Left cardiac atrium (tissue), 4 donors: ENCODE measurements around the gene MINDY4B. TPM values are rescaled to one million over a fixed set of nuclear protein-coding genes. Genes with fewer than 3 reads are reported as not detected.

Experiments used
- ATAC-seq, 2 donors: fragments of 200-7000 bp; cut with Tn5 transposase; one replicate each; pipeline ENCODE4 v1.9.1; 2020; ENCODE audit warnings: mild to moderate bottlenecking in 2 of 2, moderate library complexity in 2 of 2
- DNase-seq: peaks from one replicate; pipeline ENCODE4 v3.0.0-alpha.2; 2020
- intact Hi-C, 2 donors: fragments of 100-400 bp; cut with DNase I; formaldehyde crosslinking; loops; one replicate each; pipeline versions ENCODE4 v1.14.1 to v1.15.1; 2022 to 2023
- long read RNA-seq: library from polyadenylated mRNA; unstranded; transcript quantifications from one replicate; pipeline ENCODE4 v2.0.0, GENCODE V29; 2021
- total RNA-seq, 2 donors: library from RNA; stranded (reverse); fragmentation: NEBNext Ultra II Directional; extraction: Animal tissue kit (Norgen Biotek cat#: 25700); gene quantifications; one replicate each; pipeline ENCODE4 v1.2.1, GENCODE V29; 2021
- donor health status: DM: no; HTN: yes; CAD: no.
- donor health status: DM: no; HTN: yes; CAD: no; lungs with severe emphysema.
- donor health status: DM: yes; HTN: yes; CAD: no.
- donor health status: Dilated cardiomyopathy.

MINDY4B gene
- total RNA-seq, result not detected
- long read RNA-seq, result 0 reads

DNA sequence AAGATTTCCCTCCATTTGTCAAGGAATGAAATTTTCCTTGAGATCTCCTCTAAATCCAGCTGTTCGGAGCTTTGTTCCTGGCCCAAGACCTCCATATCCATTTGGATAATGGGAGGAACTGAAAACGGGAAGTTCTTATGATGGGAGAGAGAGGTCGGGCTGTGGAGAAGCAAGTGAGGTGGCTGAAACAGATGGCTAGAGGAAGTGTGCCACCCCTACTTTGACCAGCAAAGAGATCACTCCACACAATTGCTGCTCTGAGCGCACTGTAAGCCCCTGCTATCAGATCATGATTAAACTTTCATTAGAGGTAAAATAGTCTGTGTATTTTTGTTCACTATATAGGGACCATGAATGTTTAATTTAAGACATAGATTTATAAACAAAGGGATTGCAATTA, at the start of gene MINDY4B:
MINDY4B (minus strand) TSS at position 101 of the 400 bp plus-strand sequence; CDS start at position 101, 0 bp downstream.
- intact Hi-C loops, result no loop called here
- DNase-seq, result no peak
- ATAC-seq, result no peak

DNA sequence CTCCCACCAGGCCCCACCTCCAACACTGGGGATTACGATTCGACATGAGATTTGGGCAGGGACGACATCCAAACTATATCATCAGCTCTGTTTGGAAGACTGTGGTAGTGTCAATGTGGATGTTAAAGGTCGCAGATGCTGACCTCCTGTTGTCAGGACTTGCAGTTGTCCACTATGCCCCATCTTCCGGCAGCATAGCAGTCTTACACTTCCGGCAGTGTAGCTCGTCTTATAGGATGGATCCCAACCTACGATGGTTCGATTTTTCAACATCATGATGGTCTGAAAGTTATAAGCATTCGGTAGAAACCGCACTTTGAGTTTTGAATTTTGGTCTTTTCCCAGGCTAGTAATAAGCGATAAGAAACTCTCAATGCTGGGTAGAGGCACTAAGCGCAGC, 46.7 kb upstream of the MINDY4B start:
- DNase-seq, result no peak
- ATAC-seq, result no peak
- intact Hi-C loops, result no loop called here

DNA sequence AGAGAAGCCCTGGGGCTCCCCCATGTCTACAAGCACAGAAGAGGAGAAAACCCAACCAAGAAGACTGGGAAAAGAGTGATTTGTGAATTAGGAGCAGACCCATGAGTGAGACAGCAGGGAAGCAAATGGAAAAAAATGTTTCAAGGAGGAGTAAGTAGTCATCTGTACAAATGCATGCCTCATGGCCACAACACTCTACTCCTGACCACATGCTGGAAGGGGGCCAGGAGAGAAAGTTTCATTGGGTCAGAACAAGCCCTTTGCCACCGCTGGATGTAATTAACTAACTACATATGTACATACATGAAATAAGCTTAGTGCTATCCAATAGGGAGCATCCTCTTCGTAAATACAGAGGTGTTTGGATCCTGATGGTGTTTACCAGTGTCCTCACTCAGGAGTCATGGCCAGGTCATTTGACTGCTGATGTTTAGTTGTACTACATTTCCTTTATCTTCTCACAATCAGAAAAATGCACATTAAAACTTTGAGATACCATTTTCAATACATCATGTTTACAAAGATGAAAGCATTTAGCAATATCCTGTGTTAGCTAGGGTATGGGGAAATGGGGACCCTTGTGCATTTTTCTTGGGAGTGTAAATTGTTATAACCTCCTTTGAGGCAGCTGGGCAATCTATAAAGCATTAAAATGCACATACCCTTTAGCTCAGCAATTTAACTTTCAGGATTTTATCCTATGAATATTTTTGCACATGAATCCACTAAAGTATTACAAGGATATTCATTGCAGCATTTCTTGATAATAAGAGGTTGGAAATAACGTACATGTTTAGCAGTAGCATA, 40.2 kb upstream of the MINDY4B start:
- no peak for DNase-seq
- intact Hi-C loops, result no loop called here
- ATAC-seq, result no peak

DNA sequence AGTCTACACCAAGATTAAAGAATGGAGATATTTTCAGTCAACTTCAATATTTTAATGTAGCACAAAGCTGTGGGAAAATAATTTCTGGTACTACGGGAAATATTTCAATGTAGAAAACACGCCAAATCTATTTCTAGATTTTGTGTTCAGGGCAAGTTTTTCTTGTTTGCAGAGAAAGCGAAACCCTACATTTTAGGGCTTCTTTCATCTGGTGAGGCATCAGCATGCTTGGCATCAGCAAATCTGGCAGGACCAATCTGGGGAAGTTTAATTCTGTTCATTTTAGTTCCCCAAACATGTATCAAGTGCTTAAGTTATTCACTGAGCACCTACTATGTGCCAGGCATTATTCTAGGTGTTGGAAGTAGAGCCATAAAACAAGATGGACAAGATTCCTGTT, 37.0 kb upstream of the MINDY4B start:
- intact Hi-C loops, result no loop called here
- DNase-seq (no peak), ATAC-seq (no peak)

DNA sequence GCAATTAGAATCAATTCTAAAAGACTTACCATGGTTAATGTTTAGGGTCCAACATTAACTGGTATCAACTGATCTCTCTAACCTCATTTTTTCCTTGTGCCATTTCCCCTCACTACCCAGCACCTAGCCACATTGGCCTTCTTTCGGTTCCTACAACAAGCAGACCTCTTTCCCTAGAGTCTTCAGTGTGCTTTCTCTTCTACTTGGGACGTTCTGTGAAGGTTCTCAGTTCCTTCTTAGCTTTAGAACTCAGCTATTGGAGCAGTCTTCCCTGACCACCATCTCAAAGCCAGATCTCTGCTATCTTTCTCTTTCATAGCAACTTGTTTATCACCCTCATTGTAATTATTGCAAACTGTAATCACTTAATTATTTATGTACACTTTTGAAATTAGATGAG, 31.5 kb upstream of the MINDY4B start:
- DNase-seq, result no peak

DNA sequence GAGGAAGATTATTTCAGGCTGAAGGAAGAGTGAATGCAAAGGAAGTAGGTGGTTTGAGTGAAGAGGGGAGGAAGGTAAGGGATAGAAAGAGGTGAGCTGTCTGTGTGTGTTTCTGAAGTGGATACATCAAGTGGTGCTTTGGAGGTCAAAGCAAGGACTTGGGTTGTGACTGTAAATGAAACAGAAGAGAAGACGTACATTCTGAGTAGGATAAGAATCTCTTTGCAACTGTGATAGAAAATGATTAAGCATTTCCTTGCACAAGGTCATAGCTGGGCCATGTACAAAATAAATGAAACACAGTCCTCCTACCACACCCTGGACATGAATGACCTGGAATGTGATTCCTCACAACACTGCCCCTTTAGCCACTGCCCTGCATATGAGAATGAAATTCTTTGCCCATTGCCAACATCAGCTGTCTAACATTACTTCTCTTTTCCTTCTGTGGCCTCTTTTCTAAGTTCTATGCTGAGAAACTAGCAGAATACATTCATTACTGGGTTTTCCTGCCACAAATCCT, 28.3 kb upstream of the MINDY4B start:
- ATAC-seq, result no peak
- DNase-seq, result no peak
- intact Hi-C loops, result no loop called here

More for the DNA sequence above, 31.5 kb upstream of the MINDY4B start:
- intact Hi-C loops, result no loop called here
- no peak for ATAC-seq

DNA sequence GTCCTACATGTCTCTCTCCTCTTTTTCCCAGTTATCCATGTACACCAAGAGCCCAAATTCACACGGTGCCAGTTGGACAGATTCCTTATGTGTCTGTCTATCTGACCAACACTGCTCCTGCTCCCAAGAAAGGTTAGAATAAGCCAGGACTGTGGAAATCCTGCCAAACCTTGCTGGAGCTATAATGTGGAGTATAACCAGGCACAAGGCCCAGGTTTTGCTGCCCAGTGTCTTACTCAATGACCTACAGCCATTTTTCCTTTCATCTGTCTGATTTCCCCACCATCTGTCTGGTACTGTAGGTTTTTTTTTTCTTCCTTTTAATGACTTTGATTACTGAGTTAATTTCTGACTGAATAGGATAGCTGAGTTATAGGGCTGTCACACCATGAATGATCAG, 26.5 kb upstream of the MINDY4B start:
- no peak for DNase-seq
- intact Hi-C loops, result no loop called here
- ATAC-seq, result peak in 1 of 2 donors; percentile 65

DNA sequence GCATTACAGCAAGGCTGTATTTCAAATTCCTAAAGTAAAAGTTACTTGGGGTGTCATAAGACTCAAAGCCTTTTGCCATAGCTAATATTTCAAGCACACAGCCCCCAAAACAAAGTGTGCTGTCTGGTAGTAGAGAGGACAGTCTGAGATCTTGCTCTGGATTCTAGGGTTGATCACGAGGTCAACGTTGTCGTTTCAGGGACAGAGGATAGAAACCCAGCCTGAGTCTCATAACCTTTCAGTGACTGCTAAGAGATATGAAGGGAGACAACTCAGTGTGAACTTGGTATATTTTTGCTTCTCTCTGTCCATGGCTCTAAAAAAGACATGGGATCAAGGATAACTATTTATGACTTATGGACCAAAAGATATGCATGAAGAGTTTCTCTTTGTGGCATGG, 25.6 kb upstream of the MINDY4B start:
- DNase-seq, result no peak
- intact Hi-C loops, result no loop called here
- no peak for ATAC-seq

DNA sequence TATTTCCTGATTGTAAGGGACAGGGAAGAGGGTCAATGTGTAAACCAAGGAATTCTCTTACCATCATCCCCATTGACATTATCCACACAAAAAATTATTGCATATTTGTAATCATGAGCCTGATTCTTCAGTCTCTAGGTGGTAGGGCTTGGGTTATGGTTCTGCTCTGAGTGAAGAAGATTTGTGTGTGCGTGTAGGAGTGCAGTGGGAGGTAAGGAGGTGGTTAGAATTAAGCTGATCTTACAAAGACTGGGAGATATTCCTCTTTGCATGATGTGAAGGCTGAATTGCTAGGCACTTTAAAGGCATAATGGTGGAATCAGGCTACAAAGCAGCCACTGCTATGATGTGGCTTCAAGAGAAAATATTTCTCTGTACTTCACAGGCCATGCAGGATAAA, 23.0 kb upstream of the MINDY4B start:
- ATAC-seq (no peak), DNase-seq (no peak)
- intact Hi-C loops, result no loop called here

DNA sequence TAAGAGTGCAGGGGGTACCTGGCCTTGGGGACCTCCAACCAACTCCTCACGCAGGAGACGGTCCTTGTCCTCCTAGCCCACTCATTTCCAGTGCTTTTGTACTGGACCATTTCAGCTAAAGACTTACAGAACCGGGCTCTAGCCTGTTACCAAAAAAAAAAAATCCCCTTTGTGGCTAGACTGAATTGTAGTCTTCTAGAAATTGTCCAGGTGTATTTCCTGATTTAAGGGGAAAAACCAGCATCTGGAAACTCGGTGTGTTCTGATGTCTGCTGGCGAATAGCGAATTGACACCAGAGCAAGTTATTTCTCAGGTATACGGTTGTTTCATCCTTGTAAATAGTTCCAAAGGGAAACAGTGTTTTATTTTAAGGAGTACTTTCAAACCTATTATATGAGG, 21.1 kb upstream of the MINDY4B start:
- intact Hi-C loops, result no loop called here
- no peak for ATAC-seq
- no peak for DNase-seq

DNA sequence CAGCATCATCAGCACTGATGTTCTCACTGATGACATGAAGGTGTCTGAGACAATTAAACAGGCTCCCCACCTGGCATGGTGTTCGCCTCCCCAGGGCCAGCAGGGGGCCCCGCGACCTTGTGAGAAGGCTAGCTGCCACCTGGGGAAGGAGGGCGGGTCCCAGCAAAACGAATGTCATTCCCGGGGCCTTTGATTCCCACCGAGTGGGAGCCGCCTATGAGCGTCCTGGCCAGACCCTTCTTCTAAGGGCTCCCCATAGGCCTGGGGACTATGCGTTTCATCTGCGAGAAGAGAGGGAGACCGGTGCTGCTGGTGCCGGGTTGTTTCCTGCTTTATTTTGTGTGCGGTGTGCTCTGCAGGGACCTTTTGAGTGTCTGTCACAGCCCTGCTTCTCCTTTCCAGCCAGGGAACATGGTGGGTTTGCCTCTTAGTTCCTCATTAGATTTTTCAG, 20.5 kb upstream of the MINDY4B start:
- intact Hi-C loops, result no loop called here
- DNase-seq, result peak; percentile 25
- peak; percentile 41 to 64 for ATAC-seq

DNA sequence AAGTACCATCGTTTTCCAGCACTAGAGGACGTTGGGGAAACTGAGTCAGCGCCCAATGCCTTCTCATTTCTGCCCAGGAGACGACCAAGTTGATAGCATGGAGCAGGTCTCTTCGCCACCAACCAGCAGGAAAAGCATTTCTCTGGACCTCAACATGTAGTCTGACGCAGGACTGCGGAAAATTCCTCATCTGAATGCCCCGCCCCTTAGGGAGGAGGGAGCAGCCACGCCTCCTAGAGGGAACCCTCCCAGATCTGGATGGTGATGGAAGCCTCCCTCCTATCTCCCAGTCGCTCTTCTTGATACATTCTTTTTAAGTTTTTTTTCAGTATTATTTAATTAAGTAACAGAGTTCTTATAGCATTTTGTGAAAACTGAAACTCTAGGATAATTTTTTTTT, 17.4 kb upstream of the MINDY4B start:
- ATAC-seq (peak in 1 of 2 donors; percentile 39), DNase-seq (no peak)
- intact Hi-C loops, result no loop called here

DNA sequence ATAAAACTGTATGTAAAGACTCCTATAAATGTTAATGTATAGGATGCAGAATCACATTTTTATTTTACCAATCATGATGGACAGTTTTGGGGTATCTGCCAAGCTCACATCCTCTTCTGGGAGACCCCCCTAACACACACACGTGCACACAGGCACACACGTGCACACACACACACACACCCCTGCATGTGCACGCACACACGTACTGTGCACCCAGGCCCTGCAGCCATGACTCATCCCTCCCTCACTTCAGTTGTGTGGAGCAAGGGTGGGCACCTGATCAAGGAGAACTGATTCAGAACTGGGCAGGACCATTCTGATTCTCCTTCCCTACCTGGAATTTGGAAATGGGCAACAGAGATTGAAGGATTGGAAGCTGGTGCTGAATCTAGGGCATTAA, 16.0 kb upstream of the MINDY4B start:
- ATAC-seq, result no peak
- no peak for DNase-seq
- intact Hi-C loops, result no loop called here

DNA sequence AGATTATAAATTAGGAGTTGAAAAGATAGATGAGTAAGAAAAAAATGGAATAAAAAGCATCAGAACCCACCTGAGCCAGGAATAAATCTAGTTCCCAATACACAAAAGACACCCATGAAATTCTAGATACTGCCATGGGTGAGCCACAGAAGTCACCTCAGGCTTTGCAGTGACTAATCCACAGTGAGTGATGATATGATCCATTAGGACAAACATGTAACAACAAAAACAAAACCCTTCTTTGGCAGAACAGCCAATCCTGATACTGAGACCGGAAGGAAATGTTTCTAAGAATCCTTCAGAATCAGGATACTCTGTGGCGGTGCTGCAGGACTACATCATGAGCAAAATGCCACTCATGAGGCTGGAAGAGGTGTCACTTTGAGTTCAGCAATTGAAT, 15.0 kb upstream of the MINDY4B start:
- ATAC-seq, result no peak
- intact Hi-C loops, result no loop called here
- no peak for DNase-seq

DNA sequence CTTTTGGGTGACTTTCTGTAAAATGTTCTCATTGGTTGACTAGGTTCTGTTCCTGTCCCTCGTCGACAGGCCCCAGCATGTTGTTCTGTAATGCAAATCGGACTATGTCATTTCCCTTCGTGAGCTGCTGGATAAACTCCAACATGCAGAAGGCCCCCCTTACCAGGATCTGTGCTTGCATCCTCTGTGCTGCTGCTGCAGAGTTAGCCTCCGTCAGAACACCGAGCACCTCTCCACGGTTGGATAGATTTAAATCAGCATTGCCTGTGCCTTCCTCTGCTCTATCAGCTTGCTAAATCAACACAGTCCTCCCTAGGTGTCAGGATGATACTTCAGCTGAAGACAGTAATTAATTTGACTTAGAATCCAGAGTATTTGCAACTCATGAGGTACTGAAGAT, 12.7 kb upstream of the MINDY4B start:
- intact Hi-C loops, result no loop called here
- DNase-seq (no peak), ATAC-seq (no peak)

DNA sequence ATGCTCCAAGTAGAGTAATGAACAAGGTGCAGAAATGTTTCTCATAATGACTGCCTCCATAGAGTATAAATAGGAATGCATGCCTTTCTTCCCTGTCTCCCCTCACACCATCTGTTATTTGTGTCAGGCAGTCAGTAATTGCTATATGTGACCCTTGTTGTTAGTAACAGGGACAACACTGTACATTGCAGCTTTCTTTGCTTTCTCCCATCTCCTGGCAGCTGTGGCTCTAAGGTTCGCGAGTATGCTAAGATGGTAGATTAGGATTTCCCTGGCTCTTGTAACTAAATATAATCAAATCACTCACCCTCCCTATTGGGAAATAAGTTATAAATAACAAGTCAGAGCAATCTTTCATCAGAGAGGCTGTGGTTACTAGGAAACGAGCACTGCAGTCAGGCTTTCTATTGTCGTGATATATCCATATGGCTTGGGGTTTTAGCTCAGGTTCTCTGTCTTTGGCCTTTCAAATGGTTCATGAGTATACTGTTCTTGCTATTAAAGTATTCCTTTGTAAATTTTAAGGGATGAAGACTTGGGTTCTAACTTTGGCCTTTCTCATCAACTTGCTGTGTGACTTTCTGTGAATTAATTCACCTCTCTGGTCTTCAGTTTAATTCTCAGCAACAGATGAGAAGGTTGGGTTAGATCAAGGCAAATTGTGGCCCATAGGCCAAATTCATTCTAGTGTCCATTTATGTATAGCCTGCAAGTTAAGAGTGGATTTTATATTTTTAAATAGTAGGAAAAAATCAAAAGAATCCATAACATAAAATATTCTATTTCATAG, 8.1 kb upstream of the MINDY4B start:
- intact Hi-C loops, result no loop called here
- ATAC-seq (no peak), DNase-seq (no peak)

DNA sequence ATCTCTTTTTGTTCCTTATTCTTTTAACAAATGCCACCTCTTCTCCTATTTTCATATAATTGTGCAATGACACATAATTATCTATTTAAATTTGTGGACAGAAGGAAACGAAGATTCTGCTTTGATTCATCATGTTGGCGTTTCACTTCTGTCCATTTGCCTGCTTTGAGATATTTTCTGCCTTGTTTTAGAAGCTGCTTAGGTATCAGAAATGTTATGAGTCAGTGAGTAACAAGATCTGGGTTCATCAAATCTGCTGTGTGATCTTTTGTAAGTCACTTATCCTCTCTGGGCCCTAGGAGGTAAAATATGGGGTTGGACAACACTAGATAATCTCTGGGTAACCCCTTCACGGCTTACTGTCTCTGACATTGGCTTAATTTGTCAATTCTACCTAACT, 7.3 kb upstream of the MINDY4B start:
- intact Hi-C loops, result no loop called here
- DNase-seq, result no peak
- no peak for ATAC-seq

DNA sequence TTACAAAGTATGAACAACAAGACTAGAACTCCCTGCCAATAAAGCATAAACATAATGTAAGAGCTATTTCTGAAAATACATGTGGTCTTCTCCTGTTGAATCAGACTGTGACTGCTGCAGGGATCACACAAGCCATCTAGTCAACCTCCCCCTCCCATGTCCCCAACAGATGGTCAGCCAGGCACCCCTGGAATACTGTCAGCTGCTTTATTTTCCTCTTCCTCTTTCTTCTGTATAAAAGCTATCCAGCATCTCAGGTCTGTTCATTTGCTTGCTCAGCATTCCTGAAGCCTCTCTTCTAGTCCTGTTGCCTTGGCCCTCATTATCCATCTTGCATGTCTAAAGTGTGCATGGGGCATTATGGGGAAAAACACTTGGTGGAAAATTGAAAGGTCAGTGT, 6.5 kb upstream of the MINDY4B start:
- intact Hi-C loops, result no loop called here
- DNase-seq (no peak), ATAC-seq (no peak)

DNA sequence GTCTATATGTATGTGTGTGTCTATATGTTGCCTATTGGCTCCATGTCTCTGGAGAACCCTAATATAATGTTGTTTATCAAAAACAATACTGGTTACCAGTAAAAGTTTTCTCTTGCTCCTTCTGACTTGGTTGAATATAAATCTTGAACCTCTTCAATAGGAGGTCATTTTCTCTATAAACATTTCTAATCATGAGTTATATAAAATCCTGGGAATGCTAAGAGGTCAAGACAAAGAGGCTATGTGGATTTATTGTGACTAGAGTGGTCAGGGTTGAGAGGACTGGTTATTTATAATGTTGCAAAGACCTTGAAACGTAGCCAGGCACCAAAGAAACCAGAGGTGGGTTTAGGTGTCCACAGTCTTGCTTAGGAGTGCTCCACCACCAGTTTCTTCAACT, 1.2 kb upstream of the MINDY4B start:
- no peak for DNase-seq
- ATAC-seq, result no peak
- intact Hi-C loops, result no loop called here

DNA sequence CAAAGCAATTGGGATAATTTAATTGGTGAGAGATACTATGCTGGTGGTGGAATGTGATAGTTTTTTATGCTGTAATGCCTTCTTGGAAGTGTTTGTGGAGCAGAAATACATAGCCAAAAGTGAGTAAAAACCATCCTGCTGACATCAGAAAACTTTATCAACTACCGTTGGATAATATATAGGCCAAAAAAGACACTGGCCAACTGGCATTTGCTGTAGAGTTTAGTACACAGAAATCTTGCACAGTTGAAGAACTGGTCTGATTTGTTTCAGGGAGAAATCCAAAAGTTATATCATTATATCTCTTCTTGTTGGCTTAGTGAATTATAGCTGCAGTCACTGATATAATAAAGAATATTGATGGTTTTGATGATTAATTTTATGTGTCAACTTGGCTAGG, 507 bp upstream of the MINDY4B start:
- ATAC-seq (no peak), DNase-seq (no peak)
- intact Hi-C loops, result no loop called here
